Thyroid gland (tissue), 4 donors: ENCODE data around the gene RIMBP2.

ENCODE experiments used
- POLR2A ChIP-seq, 2 donors: fragments of 450-650 bp; IDR thresholded peaks; one replicate each; pipeline ENCODE4 v1.6.1; 2017; ENCODE audit warnings: antibody characterized with exemption in 2 of 2, mild to moderate bottlenecking in 2 of 2, moderate library complexity in 1 of 2
- TF ChIP-seq, protein P1 (sequence below), 6 experiments: fragments of 200-600 bp in 3 of 6; fragments of 450-650 bp in 3 of 6; sonication (generic) in 3 of 6; IDR thresholded peaks; one replicate each; pipeline ENCODE4 v1.5.1; 2016 to 2019; ENCODE audit warnings: antibody characterized with exemption in 6 of 6, mild to moderate bottlenecking in 2 of 6, inconsistent platforms in 1 of 6, moderate library complexity in 1 of 6

DNA sequence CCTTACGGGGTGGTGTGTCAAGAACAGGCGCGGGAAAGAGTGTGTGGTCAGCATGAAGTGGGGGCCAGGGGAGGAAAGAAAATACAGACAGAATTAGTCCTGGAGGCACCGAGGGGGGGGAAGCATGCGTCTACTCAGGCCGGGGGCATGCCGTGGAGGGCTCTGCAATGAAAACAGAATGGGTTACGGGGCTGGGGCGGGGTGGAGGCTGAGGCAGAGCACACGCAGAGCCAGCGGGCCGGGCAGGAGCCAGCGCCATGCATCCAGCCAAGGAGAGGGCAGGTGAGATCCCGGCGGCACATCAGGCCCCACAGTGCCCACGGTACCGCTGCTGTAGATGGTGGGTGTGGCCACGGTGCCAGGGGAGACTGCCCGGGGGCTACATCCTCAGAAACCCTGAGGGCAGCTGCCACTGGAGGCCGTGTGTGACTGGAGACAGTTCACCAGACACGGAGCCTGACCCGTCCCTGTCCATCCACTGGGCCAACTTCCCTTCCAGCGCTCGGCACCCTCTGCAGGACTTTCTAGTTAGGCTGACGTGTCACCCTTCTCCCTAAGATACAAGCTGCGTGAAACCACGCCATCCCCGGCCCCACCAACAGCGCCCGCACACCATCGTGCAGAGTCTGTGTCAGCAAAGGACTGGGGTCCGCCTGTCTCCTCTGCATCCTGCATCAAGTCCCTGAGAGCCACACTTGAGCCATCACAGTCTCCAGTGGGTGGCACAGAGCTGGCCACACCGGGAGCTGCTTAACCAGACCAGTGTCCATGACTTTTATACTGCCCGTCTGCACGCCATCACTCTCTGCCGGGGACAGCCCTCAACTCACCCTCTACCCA lies 291.0 kb downstream of the RIMBP2 start:
- TF ChIP-seq, protein P1, sequence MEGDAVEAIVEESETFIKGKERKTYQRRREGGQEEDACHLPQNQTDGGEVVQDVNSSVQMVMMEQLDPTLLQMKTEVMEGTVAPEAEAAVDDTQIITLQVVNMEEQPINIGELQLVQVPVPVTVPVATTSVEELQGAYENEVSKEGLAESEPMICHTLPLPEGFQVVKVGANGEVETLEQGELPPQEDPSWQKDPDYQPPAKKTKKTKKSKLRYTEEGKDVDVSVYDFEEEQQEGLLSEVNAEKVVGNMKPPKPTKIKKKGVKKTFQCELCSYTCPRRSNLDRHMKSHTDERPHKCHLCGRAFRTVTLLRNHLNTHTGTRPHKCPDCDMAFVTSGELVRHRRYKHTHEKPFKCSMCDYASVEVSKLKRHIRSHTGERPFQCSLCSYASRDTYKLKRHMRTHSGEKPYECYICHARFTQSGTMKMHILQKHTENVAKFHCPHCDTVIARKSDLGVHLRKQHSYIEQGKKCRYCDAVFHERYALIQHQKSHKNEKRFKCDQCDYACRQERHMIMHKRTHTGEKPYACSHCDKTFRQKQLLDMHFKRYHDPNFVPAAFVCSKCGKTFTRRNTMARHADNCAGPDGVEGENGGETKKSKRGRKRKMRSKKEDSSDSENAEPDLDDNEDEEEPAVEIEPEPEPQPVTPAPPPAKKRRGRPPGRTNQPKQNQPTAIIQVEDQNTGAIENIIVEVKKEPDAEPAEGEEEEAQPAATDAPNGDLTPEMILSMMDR (IDR thresholded peaks at IDR 0.05) = no peak
- no peak for TF ChIP-seq POLR2A (IDR thresholded peaks at IDR 0.05)
